IMR-90 (cell line): Measurements from ENCODE around the gene TSPAN4. TPM values are rescaled to one million over a fixed set of nuclear protein-coding genes. Genes with fewer than 3 reads are reported as not detected.

Source experiments
- ATAC-seq: fragments of 200-7000 bp; cut with Tn5 transposase; 2 replicates; pipeline ENCODE4 v1.9.1; 2020; ENCODE audit warnings: low read depth, mild to moderate bottlenecking, moderate library complexity
- BruUV-seq: library from RNA; stranded (reverse); fragments of 400-500 nt; replicated peaks from 2 replicates; lab custom pipeline; 2021; lab: Mats Ljungman, UMichigan
- CTCF ChIA-PET: fragments of 300-600 bp; formaldehyde crosslinking; extraction: SDS; loops from one replicate; lab custom pipeline; 2021; ENCODE audit warnings: antibody characterized with exemption; lab: Yijun Ruan, JAX
- POLR2A ChIA-PET: fragments of 300-600 bp; sonication (Branson Sonifier 250); formaldehyde crosslinking; loops from one replicate; lab custom pipeline; 2022; ENCODE audit warnings: antibody characterized with exemption; ENCODE audit not compliant: unreplicated experiment; lab: Charles Lee
- DNase-seq: peaks from one replicate; pipeline ENCODE4 v3.0.0; 2013
- H2AFZ ChIP-seq: replicated peaks from 2 replicates; pipeline ENCODE3; 2013; ENCODE audit warnings: low read length, mild to moderate bottlenecking; ENCODE audit not compliant: poor library complexity
- H2AK5ac ChIP-seq: 2 replicates; pipeline ENCODE4 v1.6.1; 2013; ENCODE audit warnings: low read depth, low read length, inconsistent platforms
- H2AK9ac ChIP-seq: replicated peaks from 2 replicates; pipeline ENCODE3; 2013; ENCODE audit warnings: mild to moderate bottlenecking, low read depth, low read length, moderate library complexity; ENCODE audit not compliant: poor library complexity
- H2BK120ac ChIP-seq: 2 replicates; pipeline ENCODE4 v1.6.1; 2013; ENCODE audit warnings: low read depth, low read length, inconsistent platforms
- H2BK15ac ChIP-seq: 3 replicates; pipeline ENCODE4 v1.6.1; 2013; ENCODE audit warnings: low read depth, low read length, inconsistent platforms
- H2BK20ac ChIP-seq: 2 replicates; pipeline ENCODE4 v1.6.1; 2013; ENCODE audit warnings: low read depth, mild to moderate bottlenecking, inconsistent platforms, low read length, moderate library complexity
- H2BK5ac ChIP-seq: 2 replicates; pipeline ENCODE4 v1.6.1; 2013; ENCODE audit warnings: mild to moderate bottlenecking, low read depth, low read length, inconsistent platforms; ENCODE audit not compliant: poor library complexity, severe bottlenecking
- H3K14ac ChIP-seq: replicated peaks from 2 replicates; pipeline ENCODE4 v1.6.1; 2013; ENCODE audit warnings: low read depth, low read length, inconsistent platforms
- H3K18ac ChIP-seq: 2 replicates; pipeline ENCODE4 v1.6.1; 2013; ENCODE audit warnings: low read depth, low read length, control low read depth
- H3K23ac ChIP-seq: 2 replicates; pipeline ENCODE4 v1.6.1; 2013; ENCODE audit warnings: low read depth, low read length, inconsistent platforms
- H3K27ac ChIP-seq: 2 replicates; pipeline ENCODE4 v1.5.1; 2013; ENCODE audit warnings: mild to moderate bottlenecking, control low read depth, low read length; ENCODE audit not compliant: insufficient read depth
- H3K27me3 ChIP-seq: 2 replicates; pipeline ENCODE4 v1.6.1; 2013; ENCODE audit warnings: low read length; ENCODE audit not compliant: control insufficient read depth, insufficient read depth
- H3K36me3 ChIP-seq: 2 replicates; pipeline ENCODE4 v1.6.1; 2013; ENCODE audit warnings: low read length, mixed read lengths; ENCODE audit not compliant: control insufficient read depth, insufficient read depth
- H3K4ac ChIP-seq: 2 replicates; pipeline ENCODE4 v1.6.1; 2013; ENCODE audit warnings: low read depth, low read length, inconsistent platforms
- H3K4me1 ChIP-seq: 2 replicates; pipeline ENCODE4 v1.6.1; 2013; ENCODE audit warnings: low read length, mixed read lengths; ENCODE audit not compliant: control insufficient read depth, insufficient read depth
- H3K4me2 ChIP-seq: 2 replicates; pipeline ENCODE4 v1.6.1; 2013; ENCODE audit warnings: low read depth, mild to moderate bottlenecking, control low read depth, low read length, moderate library complexity
- H3K4me3 ChIP-seq: 2 replicates; pipeline ENCODE4 v1.5.1; 2013; ENCODE audit warnings: low read depth, mild to moderate bottlenecking, control low read depth, low read length, moderate library complexity; ENCODE audit not compliant: insufficient read depth
- H3K56ac ChIP-seq: 2 replicates; pipeline ENCODE4 v1.6.1; 2013; ENCODE audit warnings: low read length, inconsistent platforms; ENCODE audit not compliant: insufficient read depth; ENCODE audit errors: extremely low read depth
- H3K79me1 ChIP-seq, 2 experiments: 2 replicates each; pipeline ENCODE4 v1.6.1; 2013; ENCODE audit warnings: low read length in 2 of 2, inconsistent platforms in 1 of 2, low read depth in 1 of 2
- H3K9ac ChIP-seq: 2 replicates; pipeline ENCODE4 v1.6.1; 2013; ENCODE audit warnings: low read depth, low read length, control low read depth
- H3K9me1 ChIP-seq: 2 replicates; pipeline ENCODE4 v1.6.1; 2013; ENCODE audit warnings: low read length, inconsistent platforms; ENCODE audit not compliant: insufficient read depth
- H3K9me3 ChIP-seq: 2 replicates; pipeline ENCODE4 v1.6.1; 2013; ENCODE audit warnings: low read length; ENCODE audit not compliant: control insufficient read depth, insufficient read depth
- H4K20me1 ChIP-seq: 2 replicates; pipeline ENCODE4 v1.6.1; 2013; ENCODE audit warnings: low read length, inconsistent platforms; ENCODE audit not compliant: insufficient read depth
- H4K5ac ChIP-seq: 2 replicates; pipeline ENCODE4 v1.6.1; 2013; ENCODE audit warnings: mild to moderate bottlenecking, low read depth, low read length, control low read depth
- H4K8ac ChIP-seq, 2 experiments: 2 replicates each; pipeline ENCODE4 v1.6.1; 2013; ENCODE audit warnings: low read depth in 2 of 2, low read length in 2 of 2, control low read depth in 1 of 2, inconsistent platforms in 1 of 2
- H4K91ac ChIP-seq: 2 replicates; pipeline ENCODE4 v1.6.1; 2013; ENCODE audit warnings: low read depth, low read length, inconsistent platforms; ENCODE audit not compliant: insufficient read depth
- CHD1 ChIP-seq: IDR thresholded peaks from 2 replicates; pipeline ENCODE4 v1.6.1; 2012; ENCODE audit warnings: low read depth, low read length, improper control_type of control experiment
- MAFK ChIP-seq: IDR thresholded peaks from 2 replicates; pipeline ENCODE4 v1.6.1; 2012; ENCODE audit warnings: low read depth, low read length, improper control_type of control experiment
- POLR2A ChIP-seq: IDR thresholded peaks from 2 replicates; pipeline ENCODE4 v1.6.1; 2012; ENCODE audit warnings: mild to moderate bottlenecking, low read depth, low read length
- RCOR1 ChIP-seq: IDR thresholded peaks from 2 replicates; pipeline ENCODE4 v1.6.1; 2012; ENCODE audit warnings: mild to moderate bottlenecking, low read length, improper control_type of control experiment; ENCODE audit not compliant: insufficient replicate concordance
- WGBS, 2 experiments: methylation state at CpG; one replicate each; pipeline versions ENCODE4 v1.1.5 to v1.1.7; 2013; ENCODE audit warnings: missing lambda C conversion rate in 2 of 2; ENCODE audit not compliant: insufficient read length in 1 of 2; ENCODE audit errors: extremely low coverage in 2 of 2; 5-methylcytosine and 5-hydroxymethylcytosine counted together
- dilution Hi-C: fragments of 300-500 bp; cut with HindIII; formaldehyde crosslinking; loops from one replicate; pipeline ENCODE4 v1.14.3; 2018; ENCODE audit warnings: low sequenced_read_pairs; ENCODE audit not compliant: unreplicated experiment
- in situ Hi-C: fragments of 300-500 bp; cut with MboI; formaldehyde crosslinking; loops from 3 replicates; pipeline ENCODE4 v1.14.3; 2019; ENCODE audit warnings: low sequenced_read_pairs, inconsistent platforms, mixed read lengths
- intact Hi-C: fragments of 100-400 bp; cut with micrococcal nuclease; formaldehyde crosslinking; loops from 2 replicates; pipeline ENCODE4 v1.10.0; 2022
- polyA plus RNA-seq, 3 experiments: library from polyadenylated mRNA; depleted of rRNA; stranded (reverse); fragments of >200 nt; gene quantifications; 2 replicates each; pipeline ENCODE4 v1.2.3, GENCODE V29; 2012; ENCODE audit warnings: low replicate concordance in 1 of 3
- total RNA-seq: library from RNA; depleted of rRNA; stranded (reverse); fragments of >200 nt; gene quantifications from 2 replicates; pipeline ENCODE4 v1.2.3, GENCODE V29; 2012
- TF ChIP-seq, protein P1 (sequence below): fragments of 150-350 bp; IDR thresholded peaks from 2 replicates; pipeline ENCODE4 v1.6.1; 2017; ENCODE audit warnings: mild to moderate bottlenecking, antibody characterized with exemption, low read length, low read depth

The TSPAN4 gene
- total and polyA plus RNA-seq, 2 of the 4 experiments (the other 2 are of a cell fraction) = 161 to 293 TPM

DNA sequence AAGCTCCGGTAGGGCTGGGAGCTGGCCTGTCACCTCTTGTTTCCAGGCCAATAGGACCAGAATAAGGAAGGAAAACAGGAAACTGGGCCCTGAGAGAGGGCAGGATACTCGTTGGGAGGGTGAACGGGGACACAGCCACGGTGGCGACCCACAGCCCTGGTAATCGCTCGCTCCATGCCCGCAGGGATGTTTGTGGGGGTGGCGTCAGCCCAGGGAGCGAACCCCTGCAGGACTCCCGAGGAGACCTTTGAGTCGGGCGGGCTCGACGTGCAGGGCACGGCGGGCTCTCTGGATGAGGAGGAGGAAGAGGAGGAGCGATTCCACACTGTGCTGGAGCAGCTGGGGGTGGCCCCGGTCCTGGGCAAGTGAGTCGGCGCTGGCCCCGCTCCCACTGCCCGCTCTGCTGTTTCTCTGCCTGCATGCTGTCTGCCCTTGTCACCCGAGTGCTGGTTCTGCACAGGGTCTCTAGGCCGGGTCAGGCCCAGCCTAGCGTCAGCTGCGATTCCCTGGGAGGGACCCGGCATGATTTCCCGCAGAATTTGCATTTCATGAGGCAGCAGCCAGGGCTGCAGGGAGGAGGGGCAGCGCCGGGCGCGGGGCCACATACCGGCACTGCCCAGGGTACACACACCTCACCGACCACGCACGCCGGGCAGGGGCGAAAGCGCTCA is 13.3 kb upstream of the TSPAN4 start:
- 17% methylated on average over 27 of the region's 40 CpGs; no CpG with 5 or more reads in 1 of the 2 experiments for WGBS, 2 experiments
- peak overlapping the region; percentile 56 for H2BK5ac ChIP-seq
- peaks cover 7% of the 10 kb centered on the region; the same call in 1 of the 2 replicates for H3K9me1 ChIP-seq
- peak overlapping the region; percentile 71 for H4K91ac ChIP-seq
- peak overlapping the region; percentile 43 for H3K4ac ChIP-seq
- H2BK20ac ChIP-seq = no peak overlapping the region
- peak overlapping the region; percentile 87 to 95; a peak in 3 of 4 replicates for H4K8ac ChIP-seq
- H2BK15ac ChIP-seq = no peak overlapping the region
- H3K9ac ChIP-seq = no peak overlapping the region
- H3K56ac ChIP-seq = no peak overlapping the region
- TF ChIP-seq MAFK = no peak
- TF ChIP-seq POLR2A = no peak
- TF ChIP-seq, protein P1, sequence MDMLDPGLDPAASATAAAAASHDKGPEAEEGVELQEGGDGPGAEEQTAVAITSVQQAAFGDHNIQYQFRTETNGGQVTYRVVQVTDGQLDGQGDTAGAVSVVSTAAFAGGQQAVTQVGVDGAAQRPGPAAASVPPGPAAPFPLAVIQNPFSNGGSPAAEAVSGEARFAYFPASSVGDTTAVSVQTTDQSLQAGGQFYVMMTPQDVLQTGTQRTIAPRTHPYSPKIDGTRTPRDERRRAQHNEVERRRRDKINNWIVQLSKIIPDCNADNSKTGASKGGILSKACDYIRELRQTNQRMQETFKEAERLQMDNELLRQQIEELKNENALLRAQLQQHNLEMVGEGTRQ = no peak
- no peak for TF ChIP-seq RCOR1
- TF ChIP-seq CHD1 = no peak
- DNase-seq = no peak
- 0 out of 2 replicates have a peak overlapping the region, but pooled peaks have one; percentile 52 for H2AK5ac ChIP-seq
- H4K20me1 ChIP-seq = peaks cover 33% of the 10 kb centered on the region
- peaks cover 14% of the 10 kb centered on the region; the same call in 1 of the 2 replicates for H3K36me3 ChIP-seq
- H2AFZ ChIP-seq = peak overlapping the region; percentile 90
- ChIA-PET CTCF (no interaction called here), POLR2A (no interaction called here)
- H3K4me3 ChIP-seq = no peak overlapping the region
- no peak overlapping the region; the same call in 1 of the 2 replicates for H4K5ac ChIP-seq
- peaks cover 5 to 20% of the 10 kb centered on the region in 2 experiments for H3K79me1 ChIP-seq
- H3K27me3 ChIP-seq = peaks cover 6% of the 10 kb centered on the region; the same call in 1 of the 2 replicates
- peak overlapping the region; percentile 34; the same call in 1 of the 2 replicates for H3K23ac ChIP-seq
- H2AK9ac ChIP-seq = peak overlapping the region; percentile 60
- H3K18ac ChIP-seq = no peak overlapping the region
- H2BK120ac ChIP-seq = peak overlapping the region; percentile 18; the same call in 1 of the 2 replicates
- H3K9me3 ChIP-seq = no peaks in the 10 kb centered on the region
- dilution Hi-C loops = no loop called here
- H3K14ac ChIP-seq = 0 out of 2 replicates have a peak overlapping the region, but pooled peaks have one; percentile 39
- peak overlapping the region; percentile 51 for H3K4me2 ChIP-seq
- H3K27ac ChIP-seq = no peak overlapping the region; the same call in 1 of the 2 replicates
- in situ Hi-C loops = no loop called here
- intact Hi-C loops = no loop called here
- 0 out of 2 replicates have a peak, but pooled peaks have one; percentile 2 for ATAC-seq
- H3K4me1 ChIP-seq = peaks cover 28% of the 10 kb centered on the region
- BruUV-seq = no TSS peak
